ENCODE results near the gene MC3R.
"Not testable (repeated sequence)": the region's sequence is repeated elsewhere in the genome, so short reads cannot be mapped to it uniquely, and the experiment has no call there.

The MC3R gene

GRCh38 chr20:56247954-56248782 is at the start of gene MC3R:
MC3R (plus strand) TSS chr20:56248732; CDS start chr20:56248844, 112 bp downstream.
- DNase-seq (ENCODE audit: low spot score) = peak; percentile 3

GRCh38 chr20:56200456-56200855 is 48.1 kb upstream of the MC3R start:
- DNase-seq (ENCODE audit: low spot score) = no peak

DNA sequence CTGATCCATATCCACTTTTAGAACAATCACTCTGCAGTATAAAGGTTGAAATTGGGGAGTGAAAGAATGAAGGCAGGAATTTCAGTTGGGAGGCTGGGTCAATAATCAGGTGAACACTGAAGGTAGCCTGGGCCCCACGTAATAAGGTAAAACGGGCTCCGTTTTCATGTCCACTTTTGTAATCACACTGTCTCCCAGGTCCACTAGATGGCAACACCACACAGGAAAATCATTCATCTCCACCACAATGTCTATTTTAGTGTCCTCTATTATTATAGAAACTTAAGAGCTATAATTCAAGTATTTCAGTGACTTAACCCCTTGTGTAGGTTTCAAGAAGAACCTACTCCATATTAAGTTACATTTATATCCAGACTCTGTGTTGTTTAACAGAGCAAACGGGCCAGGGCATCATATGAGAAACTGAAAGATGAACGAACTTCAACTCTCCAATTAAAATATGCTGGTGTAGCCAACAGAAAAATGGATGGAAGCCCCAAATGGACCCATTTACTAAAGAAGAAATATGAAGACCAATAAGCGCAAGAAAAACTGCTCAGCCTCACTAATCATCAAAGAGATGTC is 45.9 kb upstream of the MC3R start:
- no peak for DNase-seq (ENCODE audit: low spot score)

GRCh38 chr20:56204206-56204605 is 44.3 kb upstream of the MC3R start:
- DNase-seq (ENCODE audit: low spot score) = no peak

DNA sequence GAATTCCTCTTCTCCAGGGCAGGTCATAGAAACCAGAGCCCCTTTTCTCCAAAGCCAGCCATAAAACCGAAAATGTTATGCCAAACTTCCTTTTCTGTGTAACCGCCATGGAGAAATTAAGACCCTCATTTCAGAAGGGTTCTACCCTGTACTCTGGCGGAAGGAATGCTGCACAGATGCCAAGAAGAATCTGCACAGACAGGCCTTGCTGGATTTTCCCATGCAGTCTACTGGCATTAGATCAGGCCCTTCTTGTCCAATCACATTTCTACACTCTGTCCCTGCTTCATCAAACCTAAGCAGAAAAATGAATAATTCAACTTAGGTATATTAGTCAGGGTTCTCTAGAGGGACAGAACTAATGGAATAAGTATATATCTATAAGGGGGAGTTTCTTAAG is 43.2 kb upstream of the MC3R start:
- DNase-seq (ENCODE audit: low spot score) = no peak

DNA sequence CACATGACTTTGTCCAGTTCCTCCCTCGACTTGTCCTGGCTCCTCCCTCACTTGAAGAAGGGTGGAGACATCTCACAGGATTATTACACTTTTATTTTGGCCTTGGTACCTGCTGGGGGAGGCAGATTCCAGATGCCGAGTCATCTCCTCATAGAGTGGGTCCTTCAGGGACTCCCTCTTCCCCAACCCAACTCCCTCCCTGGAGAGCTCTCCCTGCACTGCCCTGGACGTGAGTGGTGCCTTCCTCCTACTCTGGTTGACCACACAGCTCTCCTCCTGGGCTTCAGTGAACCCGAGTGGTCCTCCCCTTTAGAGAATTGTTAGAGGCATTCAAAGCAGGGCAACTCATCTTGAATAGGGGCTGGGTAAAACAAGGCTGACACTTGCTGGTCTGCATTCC is 40.9 kb upstream of the MC3R start:
- DNase-seq (ENCODE audit: low spot score) = no peak

GRCh38 chr20:56208121-56208520 is 40.4 kb upstream of the MC3R start:
- DNase-seq (ENCODE audit: low spot score) = no peak

DNA sequence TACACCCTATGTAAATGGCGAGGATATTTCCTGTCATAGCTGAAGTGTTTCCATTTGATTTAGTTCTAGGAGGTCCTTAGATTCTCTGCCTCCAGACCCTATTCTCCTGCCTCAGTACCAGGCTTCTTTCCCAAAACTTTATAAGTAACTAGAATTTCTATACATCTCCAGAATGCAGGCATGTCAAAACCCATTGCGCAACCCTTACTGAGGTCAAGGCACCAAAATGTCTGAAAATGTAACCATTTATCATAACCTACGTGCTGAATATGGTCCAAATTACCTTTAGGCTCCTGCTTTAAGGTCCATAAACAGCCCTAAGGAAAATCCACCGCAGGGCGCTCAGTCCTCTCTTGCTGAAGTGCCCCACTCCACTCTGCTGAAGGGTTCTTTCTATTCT is 37.5 kb upstream of the MC3R start:
- DNase-seq (ENCODE audit: low spot score) = no peak

GRCh38 chr20:56212091-56212490 is 36.4 kb upstream of the MC3R start:
- DNase-seq (ENCODE audit: low spot score) = no peak

GRCh38 chr20:56213321-56213720 is 35.2 kb upstream of the MC3R start:
- DNase-seq (ENCODE audit: low spot score) = no peak

DNA sequence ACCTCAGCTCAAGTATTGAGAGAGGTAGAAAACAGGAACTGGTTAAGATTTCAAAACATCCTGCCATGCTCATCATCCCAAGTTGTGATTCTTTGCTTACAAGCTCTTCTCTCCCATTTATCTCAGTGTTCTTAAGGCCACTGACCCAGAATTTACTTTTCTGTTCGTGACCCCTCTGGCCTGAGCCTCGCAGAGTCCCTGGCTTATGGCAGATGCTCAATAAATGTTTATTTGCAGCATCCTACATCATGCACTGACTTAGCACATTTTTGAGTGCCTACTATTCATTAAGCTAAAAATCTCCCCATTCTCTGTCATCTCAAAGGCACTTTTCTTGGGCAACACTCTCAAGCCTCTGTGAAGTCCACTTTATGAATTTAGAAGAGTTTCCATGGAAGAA is 33.4 kb upstream of the MC3R start:
- DNase-seq (ENCODE audit: low spot score) = no peak

DNA sequence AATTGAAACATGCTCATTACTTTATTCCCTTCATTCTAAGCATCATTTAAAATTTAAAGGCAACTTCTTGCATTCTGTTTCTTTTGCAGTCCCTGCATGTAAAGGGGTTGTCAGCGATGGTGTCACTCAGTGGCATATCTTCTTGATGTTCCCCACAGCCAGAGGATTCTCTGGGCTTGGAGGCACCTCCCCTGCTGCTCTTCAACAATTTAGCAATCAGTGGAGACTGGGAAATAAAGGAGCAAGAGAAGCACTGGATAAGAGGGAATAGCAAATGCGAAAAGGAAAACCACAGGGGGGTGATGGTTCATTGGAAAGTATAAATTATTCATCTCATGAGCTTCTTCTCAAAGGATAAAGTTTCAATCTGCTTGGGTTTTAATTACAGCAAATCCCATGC is 30.7 kb upstream of the MC3R start:
- DNase-seq (ENCODE audit: low spot score) = no peak

GRCh38 chr20:56221186-56221585 is 27.3 kb upstream of the MC3R start:
- DNase-seq (ENCODE audit: low spot score) = not testable (repeated sequence)

GRCh38 chr20:56222201-56222600 is 26.3 kb upstream of the MC3R start:
- no peak for DNase-seq (ENCODE audit: low spot score)

- no peak for DNase-seq (ENCODE audit: low spot score)
Observed at GRCh38 chr20:56222945-56223344, 25.6 kb upstream of the MC3R start.

DNA sequence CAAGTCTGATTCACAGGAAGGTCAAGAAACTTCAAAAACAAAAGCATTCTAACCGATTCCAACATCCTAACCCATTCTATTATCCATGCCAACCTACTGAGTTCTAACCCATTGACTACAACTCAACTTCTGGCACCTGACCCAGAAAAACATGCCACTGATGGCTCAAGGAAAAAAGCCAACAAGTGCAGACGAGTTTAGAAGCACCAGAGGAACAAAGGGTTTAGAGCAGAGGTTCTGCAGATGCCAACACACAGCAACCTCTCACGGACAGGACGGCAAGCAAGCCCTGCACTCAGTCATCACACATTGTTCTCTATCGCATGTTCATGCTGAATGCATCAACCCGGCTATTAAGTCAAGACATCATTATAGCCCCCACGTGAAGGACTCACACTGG is 25.2 kb upstream of the MC3R start:
- no peak for DNase-seq (ENCODE audit: low spot score)

GRCh38 chr20:56228021-56228420 is 20.5 kb upstream of the MC3R start:
- no peak for DNase-seq (ENCODE audit: low spot score)

- DNase-seq (ENCODE audit: low spot score) = no peak
Observed at GRCh38 chr20:56229812-56230211, 18.7 kb upstream of the MC3R start.

DNA sequence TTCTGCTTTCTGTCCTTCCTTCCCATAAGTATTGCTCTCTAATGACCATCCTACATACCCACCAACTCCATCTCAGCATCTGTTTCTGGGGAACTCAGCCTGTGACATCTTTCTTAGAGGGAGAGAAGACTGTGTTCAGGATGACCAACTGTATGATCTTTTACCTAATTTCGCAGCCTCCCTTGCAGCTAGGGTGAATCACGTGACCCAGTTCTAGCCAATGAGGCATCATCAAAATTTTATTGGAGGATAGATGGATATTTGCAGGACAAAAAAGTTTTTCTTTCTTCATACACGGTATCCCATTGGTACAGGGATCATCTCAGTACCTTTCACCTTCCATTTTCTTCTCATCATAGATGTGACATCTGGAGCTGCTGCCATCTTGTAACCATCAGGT is 14.4 kb upstream of the MC3R start:
- DNase-seq (ENCODE audit: low spot score) = no peak

DNA sequence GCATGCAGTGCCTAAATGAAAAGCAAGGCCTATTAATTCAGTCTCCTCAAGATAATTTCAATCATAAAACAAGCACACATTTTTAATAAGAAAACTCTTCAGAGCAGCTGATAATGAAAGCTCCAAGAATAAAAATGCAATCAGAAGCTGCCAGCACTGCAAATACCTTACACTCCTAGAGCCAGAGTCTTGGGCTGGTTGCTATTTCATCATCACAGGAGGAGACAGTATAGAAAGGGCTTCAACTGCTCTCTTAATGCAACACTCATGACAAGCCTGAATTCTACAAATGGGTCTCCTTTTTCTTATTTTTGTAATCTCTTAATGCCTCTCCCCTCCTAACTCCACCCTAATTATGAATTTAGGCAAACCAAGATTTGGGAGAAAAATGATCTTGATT is 11.2 kb upstream of the MC3R start:
- DNase-seq (ENCODE audit: low spot score) = no peak

GRCh38 chr20:56244259-56244658 is 4.3 kb upstream of the MC3R start:
- no peak for DNase-seq (ENCODE audit: low spot score)

- DNase-seq (ENCODE audit: low spot score) = no peak
Observed at GRCh38 chr20:56245761-56246160, 2.8 kb upstream of the MC3R start.

GRCh38 chr20:56249244-56249955 is 868 bp downstream of the MC3R start:
- no peak for DNase-seq (ENCODE audit: low spot score)

Data from CD4-positive, alpha-beta T cell treated with Interleukin-15 for 4 hours (primary cell).